ENCODE data around the gene DPH2. TPM values are rescaled to one million over a fixed set of nuclear protein-coding genes. Genes with fewer than 3 reads are reported as not detected.

Gene DPH2
- total and polyA plus RNA-seq, 10 of the 15 experiments (the other 5 are each of a cell fraction or from before 2014, with no cell fraction given), result 13.1 to 82.9 (median 52.0) TPM

DNA sequence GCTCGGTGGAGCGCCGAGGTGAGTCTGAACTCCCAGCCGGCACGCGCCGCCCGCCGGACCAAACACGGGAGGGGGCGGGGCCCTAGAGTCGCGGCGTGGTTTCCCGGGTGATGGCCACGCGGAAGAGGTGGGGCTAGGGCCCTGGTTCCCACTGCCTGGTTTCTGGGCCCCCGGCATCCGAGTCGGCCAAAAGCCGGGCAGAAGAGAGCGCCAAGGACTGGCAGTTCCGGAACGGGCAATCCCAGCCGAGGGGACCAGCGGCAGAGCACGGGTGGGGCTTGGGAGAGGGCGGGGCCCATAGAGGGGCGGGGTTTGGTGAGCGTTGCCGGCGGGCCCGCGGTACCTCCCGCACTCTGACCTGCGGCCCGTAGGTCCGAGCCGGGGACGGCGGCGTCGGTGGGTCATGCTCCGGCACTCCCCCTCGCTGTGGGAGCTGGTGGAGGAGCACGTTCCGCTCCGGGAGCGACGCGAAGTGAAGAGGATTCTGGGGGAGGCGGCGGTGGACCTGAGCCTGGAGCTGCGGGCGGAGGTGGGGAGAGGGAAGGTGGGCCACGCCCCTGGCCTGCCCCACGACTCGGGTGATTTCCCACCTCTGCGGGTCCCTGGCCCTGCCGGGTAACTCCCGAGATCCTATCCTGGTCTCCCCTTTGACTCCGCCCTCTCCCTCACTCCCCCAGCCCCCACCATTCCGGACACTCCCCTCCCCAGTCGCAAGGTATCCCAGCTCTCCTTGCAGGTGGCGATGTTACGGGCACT, 21.8 kb downstream of the DPH2 start, which contains the start of gene CCDC24 (continued):
- TF ChIP-seq, protein P1, sequence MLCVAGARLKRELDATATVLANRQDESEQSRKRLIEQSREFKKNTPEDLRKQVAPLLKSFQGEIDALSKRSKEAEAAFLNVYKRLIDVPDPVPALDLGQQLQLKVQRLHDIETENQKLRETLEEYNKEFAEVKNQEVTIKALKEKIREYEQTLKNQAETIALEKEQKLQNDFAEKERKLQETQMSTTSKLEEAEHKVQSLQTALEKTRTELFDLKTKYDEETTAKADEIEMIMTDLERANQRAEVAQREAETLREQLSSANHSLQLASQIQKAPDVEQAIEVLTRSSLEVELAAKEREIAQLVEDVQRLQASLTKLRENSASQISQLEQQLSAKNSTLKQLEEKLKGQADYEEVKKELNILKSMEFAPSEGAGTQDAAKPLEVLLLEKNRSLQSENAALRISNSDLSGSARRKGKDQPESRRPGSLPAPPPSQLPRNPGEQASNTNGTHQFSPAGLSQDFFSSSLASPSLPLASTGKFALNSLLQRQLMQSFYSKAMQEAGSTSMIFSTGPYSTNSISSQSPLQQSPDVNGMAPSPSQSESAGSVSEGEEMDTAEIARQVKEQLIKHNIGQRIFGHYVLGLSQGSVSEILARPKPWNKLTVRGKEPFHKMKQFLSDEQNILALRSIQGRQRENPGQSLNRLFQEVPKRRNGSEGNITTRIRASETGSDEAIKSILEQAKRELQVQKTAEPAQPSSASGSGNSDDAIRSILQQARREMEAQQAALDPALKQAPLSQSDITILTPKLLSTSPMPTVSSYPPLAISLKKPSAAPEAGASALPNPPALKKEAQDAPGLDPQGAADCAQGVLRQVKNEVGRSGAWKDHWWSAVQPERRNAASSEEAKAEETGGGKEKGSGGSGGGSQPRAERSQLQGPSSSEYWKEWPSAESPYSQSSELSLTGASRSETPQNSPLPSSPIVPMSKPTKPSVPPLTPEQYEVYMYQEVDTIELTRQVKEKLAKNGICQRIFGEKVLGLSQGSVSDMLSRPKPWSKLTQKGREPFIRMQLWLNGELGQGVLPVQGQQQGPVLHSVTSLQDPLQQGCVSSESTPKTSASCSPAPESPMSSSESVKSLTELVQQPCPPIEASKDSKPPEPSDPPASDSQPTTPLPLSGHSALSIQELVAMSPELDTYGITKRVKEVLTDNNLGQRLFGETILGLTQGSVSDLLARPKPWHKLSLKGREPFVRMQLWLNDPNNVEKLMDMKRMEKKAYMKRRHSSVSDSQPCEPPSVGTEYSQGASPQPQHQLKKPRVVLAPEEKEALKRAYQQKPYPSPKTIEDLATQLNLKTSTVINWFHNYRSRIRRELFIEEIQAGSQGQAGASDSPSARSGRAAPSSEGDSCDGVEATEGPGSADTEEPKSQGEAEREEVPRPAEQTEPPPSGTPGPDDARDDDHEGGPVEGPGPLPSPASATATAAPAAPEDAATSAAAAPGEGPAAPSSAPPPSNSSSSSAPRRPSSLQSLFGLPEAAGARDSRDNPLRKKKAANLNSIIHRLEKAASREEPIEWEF (IDR thresholded peaks at IDR 0.05; ENCODE audit: insufficient replicate concordance, low read depth, low read length), result no peak
- TF ChIP-seq CREM (IDR thresholded peaks at IDR 0.05; ENCODE audit: low read depth) (0 out of 2 replicates have a peak, but pooled peaks have one; percentile 15), EED (IDR thresholded peaks at IDR 0.05; ENCODE audit: low read depth) (no peak), POLR2AphosphoS2 (IDR thresholded peaks at IDR 0.05; ENCODE audit: low read depth, low read length) (no peak), ZBED1 (IDR thresholded peaks at IDR 0.05; ENCODE audit: borderline replicate concordance) (no peak), HCFC1 (IDR thresholded peaks at IDR 0.05; ENCODE audit: low read length) (no peak), EZH2 (IDR thresholded peaks at IDR 0.05; ENCODE audit: borderline replicate concordance, control insufficient read depth, low read depth, low read length) (no peak), SREBF1 (IDR thresholded peaks at IDR 0.05; ENCODE audit: low read length) (no peak), HDGF (IDR thresholded peaks at IDR 0.05) (no peak), SUZ12 (IDR thresholded peaks at IDR 0.05; ENCODE audit: unreplicated experiment) (no peak), MEF2B (IDR thresholded peaks at IDR 0.05; ENCODE audit: partially characterized antibody, poor library complexity, severe bottlenecking) (peak; percentile 74)
- TF ChIP-seq, protein P2, sequence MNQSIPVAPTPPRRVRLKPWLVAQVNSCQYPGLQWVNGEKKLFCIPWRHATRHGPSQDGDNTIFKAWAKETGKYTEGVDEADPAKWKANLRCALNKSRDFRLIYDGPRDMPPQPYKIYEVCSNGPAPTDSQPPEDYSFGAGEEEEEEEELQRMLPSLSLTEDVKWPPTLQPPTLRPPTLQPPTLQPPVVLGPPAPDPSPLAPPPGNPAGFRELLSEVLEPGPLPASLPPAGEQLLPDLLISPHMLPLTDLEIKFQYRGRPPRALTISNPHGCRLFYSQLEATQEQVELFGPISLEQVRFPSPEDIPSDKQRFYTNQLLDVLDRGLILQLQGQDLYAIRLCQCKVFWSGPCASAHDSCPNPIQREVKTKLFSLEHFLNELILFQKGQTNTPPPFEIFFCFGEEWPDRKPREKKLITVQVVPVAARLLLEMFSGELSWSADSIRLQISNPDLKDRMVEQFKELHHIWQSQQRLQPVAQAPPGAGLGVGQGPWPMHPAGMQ (IDR thresholded peaks at IDR 0.05; ENCODE audit: borderline replicate concordance), result no peak
- TF ChIP-seq, protein P3, sequence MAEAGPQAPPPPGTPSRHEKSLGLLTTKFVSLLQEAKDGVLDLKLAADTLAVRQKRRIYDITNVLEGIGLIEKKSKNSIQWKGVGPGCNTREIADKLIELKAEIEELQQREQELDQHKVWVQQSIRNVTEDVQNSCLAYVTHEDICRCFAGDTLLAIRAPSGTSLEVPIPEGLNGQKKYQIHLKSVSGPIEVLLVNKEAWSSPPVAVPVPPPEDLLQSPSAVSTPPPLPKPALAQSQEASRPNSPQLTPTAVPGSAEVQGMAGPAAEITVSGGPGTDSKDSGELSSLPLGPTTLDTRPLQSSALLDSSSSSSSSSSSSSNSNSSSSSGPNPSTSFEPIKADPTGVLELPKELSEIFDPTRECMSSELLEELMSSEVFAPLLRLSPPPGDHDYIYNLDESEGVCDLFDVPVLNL (IDR thresholded peaks at IDR 0.05; ENCODE audit: low read depth, low read length), result no peak
- TF ChIP-seq, protein P4, sequence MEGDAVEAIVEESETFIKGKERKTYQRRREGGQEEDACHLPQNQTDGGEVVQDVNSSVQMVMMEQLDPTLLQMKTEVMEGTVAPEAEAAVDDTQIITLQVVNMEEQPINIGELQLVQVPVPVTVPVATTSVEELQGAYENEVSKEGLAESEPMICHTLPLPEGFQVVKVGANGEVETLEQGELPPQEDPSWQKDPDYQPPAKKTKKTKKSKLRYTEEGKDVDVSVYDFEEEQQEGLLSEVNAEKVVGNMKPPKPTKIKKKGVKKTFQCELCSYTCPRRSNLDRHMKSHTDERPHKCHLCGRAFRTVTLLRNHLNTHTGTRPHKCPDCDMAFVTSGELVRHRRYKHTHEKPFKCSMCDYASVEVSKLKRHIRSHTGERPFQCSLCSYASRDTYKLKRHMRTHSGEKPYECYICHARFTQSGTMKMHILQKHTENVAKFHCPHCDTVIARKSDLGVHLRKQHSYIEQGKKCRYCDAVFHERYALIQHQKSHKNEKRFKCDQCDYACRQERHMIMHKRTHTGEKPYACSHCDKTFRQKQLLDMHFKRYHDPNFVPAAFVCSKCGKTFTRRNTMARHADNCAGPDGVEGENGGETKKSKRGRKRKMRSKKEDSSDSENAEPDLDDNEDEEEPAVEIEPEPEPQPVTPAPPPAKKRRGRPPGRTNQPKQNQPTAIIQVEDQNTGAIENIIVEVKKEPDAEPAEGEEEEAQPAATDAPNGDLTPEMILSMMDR (IDR thresholded peaks at IDR 0.05 in 2 of 3, conservative IDR thresholded peaks at IDR 0.05 in 1 of 3; ENCODE audit: control insufficient read depth in 2 of 3, extremely low read depth in 1 of 3, insufficient read depth in 1 of 3, low read depth in 3 of 3, low read length in 3 of 3), result no peak
- TF ChIP-seq, protein P5, sequence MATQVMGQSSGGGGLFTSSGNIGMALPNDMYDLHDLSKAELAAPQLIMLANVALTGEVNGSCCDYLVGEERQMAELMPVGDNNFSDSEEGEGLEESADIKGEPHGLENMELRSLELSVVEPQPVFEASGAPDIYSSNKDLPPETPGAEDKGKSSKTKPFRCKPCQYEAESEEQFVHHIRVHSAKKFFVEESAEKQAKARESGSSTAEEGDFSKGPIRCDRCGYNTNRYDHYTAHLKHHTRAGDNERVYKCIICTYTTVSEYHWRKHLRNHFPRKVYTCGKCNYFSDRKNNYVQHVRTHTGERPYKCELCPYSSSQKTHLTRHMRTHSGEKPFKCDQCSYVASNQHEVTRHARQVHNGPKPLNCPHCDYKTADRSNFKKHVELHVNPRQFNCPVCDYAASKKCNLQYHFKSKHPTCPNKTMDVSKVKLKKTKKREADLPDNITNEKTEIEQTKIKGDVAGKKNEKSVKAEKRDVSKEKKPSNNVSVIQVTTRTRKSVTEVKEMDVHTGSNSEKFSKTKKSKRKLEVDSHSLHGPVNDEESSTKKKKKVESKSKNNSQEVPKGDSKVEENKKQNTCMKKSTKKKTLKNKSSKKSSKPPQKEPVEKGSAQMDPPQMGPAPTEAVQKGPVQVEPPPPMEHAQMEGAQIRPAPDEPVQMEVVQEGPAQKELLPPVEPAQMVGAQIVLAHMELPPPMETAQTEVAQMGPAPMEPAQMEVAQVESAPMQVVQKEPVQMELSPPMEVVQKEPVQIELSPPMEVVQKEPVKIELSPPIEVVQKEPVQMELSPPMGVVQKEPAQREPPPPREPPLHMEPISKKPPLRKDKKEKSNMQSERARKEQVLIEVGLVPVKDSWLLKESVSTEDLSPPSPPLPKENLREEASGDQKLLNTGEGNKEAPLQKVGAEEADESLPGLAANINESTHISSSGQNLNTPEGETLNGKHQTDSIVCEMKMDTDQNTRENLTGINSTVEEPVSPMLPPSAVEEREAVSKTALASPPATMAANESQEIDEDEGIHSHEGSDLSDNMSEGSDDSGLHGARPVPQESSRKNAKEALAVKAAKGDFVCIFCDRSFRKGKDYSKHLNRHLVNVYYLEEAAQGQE (IDR thresholded peaks at IDR 0.05; ENCODE audit: low read depth, low read length), result no peak

All from GM12878 (cell line).